Pulmonary artery endothelial cell (primary cell): ENCODE measurements around the gene ITIH3. TPM values are rescaled to one million over a fixed set of nuclear protein-coding genes. Genes with fewer than 3 reads are reported as not detected.

Experiments
- DNase-seq: peaks from one replicate; pipeline ENCODE4 v3.0.0-alpha.2; 2011; ENCODE audit warnings: low read depth, low spot score
- total RNA-seq: library from RNA; depleted of rRNA; stranded (reverse); fragments of >200 nt; gene quantifications from 2 replicates; pipeline ENCODE4 v1.2.3, GENCODE V29; 2014

ITIH3 gene
- total RNA-seq, 1 donor from 2014 or later: not detected

GRCh38 chr3:52827866-52828376, 33.3 kb downstream of the ITIH3 start:
- no peak for DNase-seq

- DNase-seq: no peak
These were observed 34.9 kb downstream of the ITIH3 start for GRCh38 chr3:52829482-52829881.

- no peak for DNase-seq
These were observed 35.4 kb downstream of the ITIH3 start for GRCh38 chr3:52829906-52830463.

- no peak for DNase-seq
These were observed 36.1 kb downstream of the ITIH3 start, which contains the start of gene ITIH4 for GRCh38 chr3:52830535-52831258. Gene ITIH4 (minus strand): TSS chr3:52830672. CDS start chr3:52830642, 30 bp downstream.

GRCh38 chr3:52831500-52832301, 37.1 kb downstream of the ITIH3 start:
- peak; percentile 17 for DNase-seq

GRCh38 chr3:52833202-52833601, 38.6 kb downstream of the ITIH3 start:
- DNase-seq: no peak

GRCh38 chr3:52834871-52835501, 40.4 kb downstream of the ITIH3 start, which contains the start of gene MUSTN1:
Gene MUSTN1 (minus strand): TSS chr3:52835019. CDS start chr3:52834948, 71 bp downstream.
- DNase-seq: no peak

GRCh38 chr3:52835766-52836470, 41.3 kb downstream of the ITIH3 start:
- no peak for DNase-seq

GRCh38 chr3:52836471-52836845, 41.9 kb downstream of the ITIH3 start:
- DNase-seq: no peak

- no peak for DNase-seq
These were observed 42.4 kb downstream of the ITIH3 start for GRCh38 chr3:52836986-52837385.

GRCh38 chr3:52838561-52839267, 44.1 kb downstream of the ITIH3 start:
- DNase-seq: no peak

GRCh38 chr3:52839268-52839575, 44.6 kb downstream of the ITIH3 start:
- DNase-seq: no peak

- DNase-seq: no peak
These were observed 45.4 kb downstream of the ITIH3 start for GRCh38 chr3:52839892-52840545.

- no peak for DNase-seq
These were observed 46.8 kb downstream of the ITIH3 start for GRCh38 chr3:52841211-52841980.

GRCh38 chr3:52841981-52842340, 47.4 kb downstream of the ITIH3 start:
- DNase-seq: no peak

- DNase-seq: no peak
These were observed 47.8 kb downstream of the ITIH3 start for GRCh38 chr3:52842424-52842823.

- DNase-seq: no peak
These were observed 48.7 kb downstream of the ITIH3 start for GRCh38 chr3:52843108-52843865.

- no peak for DNase-seq
These were observed 49.3 kb downstream of the ITIH3 start for GRCh38 chr3:52843881-52844280.
